Heart right ventricle (tissue), 16 donors: Measurements from ENCODE around the gene CUBN. TPM values are rescaled to one million over a fixed set of nuclear protein-coding genes. Genes with fewer than 3 reads are reported as not detected.
A peak's percentile ranks its signal among the peaks of the same experiment; 100 is the strongest.
"Not testable (repeated sequence)": the region's sequence is repeated elsewhere in the genome, so short reads cannot be mapped to it uniquely, and the experiment has no call there.

Source experiments
- ATAC-seq, 8 donors: fragments of 200-7000 bp; cut with Tn5 transposase; one replicate each; pipeline ENCODE4 v1.9.1; 2020; ENCODE audit warnings: mild to moderate bottlenecking in 8 of 8, moderate library complexity in 8 of 8, moderate number of reproducible peaks in 1 of 8
- DNase-seq, 2 donors: peaks; one replicate each; pipeline ENCODE4 v3.0.0-alpha.2; 2020
- H3K27ac ChIP-seq, 10 donors: fragments of 200-600 bp; sonication (generic) in 2 of 10; one replicate each; pipeline versions ENCODE4 v1.5.0 to v1.8.0; 2020 to 2022; ENCODE audit warnings: mild to moderate bottlenecking in 3 of 10
- H3K27me3 ChIP-seq, 7 donors: fragments of 200-600 bp; one replicate each; pipeline ENCODE4 v1.8.0; 2021 to 2022; ENCODE audit warnings: mild to moderate bottlenecking in 2 of 7
- H3K36me3 ChIP-seq, 9 donors: fragments of 200-600 bp; sonication (generic) in 1 of 9; one replicate each; pipeline versions ENCODE4 v1.5.0 to v1.8.0; 2020 to 2022; ENCODE audit warnings: mild to moderate bottlenecking in 2 of 9
- H3K4me1 ChIP-seq, 9 donors: fragments of 200-600 bp; sonication (generic) in 1 of 9; one replicate each; pipeline versions ENCODE4 v1.5.0 to v1.8.0; 2020 to 2022; ENCODE audit warnings: mild to moderate bottlenecking in 4 of 9
- H3K4me3 ChIP-seq, 10 donors: fragments of 200-600 bp; sonication (generic) in 2 of 10; one replicate each; pipeline versions ENCODE4 v1.5.0 to v1.8.0; 2020 to 2022; ENCODE audit warnings: mild to moderate bottlenecking in 7 of 10, moderate library complexity in 2 of 10
- H3K9me3 ChIP-seq, 11 donors: fragments of 200-600 bp in 10 of 11; sonication (generic) in 2 of 11; one replicate each; pipeline versions ENCODE4 v1.5.0 to v1.8.0; 2013 to 2022; ENCODE audit warnings: mild to moderate bottlenecking in 2 of 11, control low read depth in 1 of 11, moderate library complexity in 1 of 11
- CTCF ChIP-seq, 9 donors: fragments of 200-600 bp; sonication (generic) in 2 of 9; IDR thresholded peaks; one replicate each; pipeline versions ENCODE4 v1.5.0 to v1.8.0; 2021 to 2022; ENCODE audit warnings: antibody characterized with exemption in 9 of 9, mild to moderate bottlenecking in 5 of 9, moderate library complexity in 1 of 9
- WGBS, 2 donors: extraction: QIAGEN DNeasy Blood & Tissue Kit; methylation state at CpG; one replicate each; pipeline ENCODE4 v1.1.7; 2013; ENCODE audit warnings: inconsistent platforms in 1 of 2; 5-methylcytosine and 5-hydroxymethylcytosine counted together
- intact Hi-C, 10 donors: fragments of 100-400 bp; cut with DNase I; formaldehyde crosslinking; loops; one replicate each; pipeline versions ENCODE4 v1.11.1 to v1.14.2; 2022
- polyA plus RNA-seq, 2 donors: library from polyadenylated mRNA; stranded (reverse); fragments of 200-250 nt; gene quantifications; one replicate each; pipeline ENCODE4 v1.2.3, GENCODE V29; 2013
- total RNA-seq, 10 donors: library from RNA; stranded (reverse); fragmentation: NEBNext Ultra II Directional in 3 of 10; extraction: Animal tissue kit (Norgen Biotek cat#: 25700) in 3 of 10; gene quantifications; one replicate each; pipeline versions ENCODE4 v1.2.1 to v1.2.4, GENCODE V29; 2021 to 2023
- donor health status: Arrhythmogenic right ventricular cardiomyopathy.
- donor health status: ischemic (EF 13 %, LVEDD 7.1; RV severe dilation, severe dysfunction).
- donor health status: healthy with polysubstance abuse.
- donor health status: DM: no; HTN: yes; CAD: no.
- donor health status: DM: no; HTN: no; CAD: no.
- donor health status: ischemic (EF 25% LVEDD 6.9; RV normal size, moderate dysfunction).
- donor health status: ischemic (EF 25% LVEDD 5.7; RV mildly dilated, moderate dysfunction).
- donor health status: healthy.
- donor health status: DM: yes; HTN: yes; CAD: no.
- donor health status: Ischemic cardiomyopathy.
- donor health status: ischemic (EF 35%, LVEDD 5.7; RV mildly dilated, moderate dysfunction).
- donor health status: nonischemic (EF 11% LVEDD 7.7; RV severe dilation, severe dysfunction).
- donor health status: DM: yes; HTN: yes; CAD: no.
- donor health status: PGD.
- donor health status: ischemic (EF 29% LVEDD 5.4; RV normal size, mild dysfunction).
- donor health status: nonischemic (EF 23%, LVEDD 6.1; RV moderate dilation, normal function).

Gene CUBN
- total and polyA plus RNA-seq, 12 donors = 0.13 to 1.2 (median 0.42) TPM

GRCh38 chr10:17019696-17020095 lies 109.9 kb downstream of the CUBN start:
- Histone ChIP-seq H3K9me3 (peaks cover 0 to 19% (median 0%) of the 10 kb centered on the region in 11 donors), H3K27me3 (no peaks in the 10 kb centered on the region), H3K4me3 (no peak overlapping the region), H3K27ac (no peak overlapping the region), H3K4me1 (peaks cover 0 to 27% (median 9%) of the 10 kb centered on the region in 9 donors), H3K36me3 (no peaks in the 10 kb centered on the region)
- DNase-seq (no peak), ATAC-seq (no peak)
- 96% methylated on average over 5 of the region's 5 CpGs for WGBS, 2 donors
- intact Hi-C loops = loop anchor here in 1 of 10 donors (10.0 kb wide), 1 partner anchor 55 kb away; no protein-coding TSS in a partner anchor
- no peak for TF ChIP-seq CTCF (IDR thresholded peaks at IDR 0.05)

DNA sequence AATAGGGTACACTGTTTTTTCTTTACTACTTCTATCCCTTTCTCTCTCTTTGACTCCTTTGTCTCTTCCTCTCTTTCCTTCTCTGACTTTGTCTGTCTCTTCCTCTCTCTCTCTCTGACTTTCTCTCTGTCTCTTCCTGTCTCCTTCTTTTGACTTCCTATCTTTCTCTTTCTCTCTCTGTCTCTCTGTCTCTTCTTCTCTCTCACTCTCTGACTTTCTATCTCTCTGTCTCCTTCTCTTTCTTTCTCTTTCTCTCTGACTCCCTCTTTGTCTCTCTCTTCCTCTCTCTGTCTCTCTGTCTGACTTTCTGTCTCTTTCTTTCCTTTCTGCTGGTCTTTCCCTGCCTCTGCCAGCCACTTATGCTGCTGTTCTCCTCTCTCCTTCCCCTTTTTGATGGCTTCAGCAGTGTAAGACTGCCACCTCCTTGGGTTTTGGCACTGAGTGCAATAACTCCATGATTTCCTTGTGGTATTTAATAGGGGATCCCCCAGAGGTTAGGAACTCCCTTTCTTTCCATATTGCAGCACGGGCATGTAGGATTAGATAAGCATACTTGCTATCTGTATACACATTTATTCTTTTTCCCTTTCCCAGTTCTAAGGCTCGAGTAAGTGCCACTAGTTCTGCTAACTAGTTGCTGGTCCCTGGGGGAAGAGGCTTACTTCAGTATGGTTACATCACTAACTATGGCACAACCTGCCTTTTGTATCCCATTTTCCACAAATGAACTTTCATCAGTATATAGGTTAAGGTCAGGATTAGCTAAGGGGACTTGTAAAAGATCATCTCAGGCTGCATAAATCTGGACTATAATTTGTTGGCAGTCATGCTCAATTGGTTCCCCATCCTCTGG lies 116.3 kb downstream of the CUBN start:
- intact Hi-C loops, H3K9me3 ChIP-seq, H3K27me3 ChIP-seq, ATAC-seq, H3K4me3 ChIP-seq, H3K36me3 ChIP-seq, DNase-seq: not testable (repeated sequence)
- peaks cover 14 to 47% (median 25%) of the 10 kb centered on the region in 9 donors for H3K4me1 ChIP-seq
- WGBS, 2 donors = 47 to 50% methylated on average over 2 of the region's 2 CpGs
- H3K27ac ChIP-seq = peak overlapping the region in 6 of 10 donors; percentile 25 to 69 (median 38)

DNA sequence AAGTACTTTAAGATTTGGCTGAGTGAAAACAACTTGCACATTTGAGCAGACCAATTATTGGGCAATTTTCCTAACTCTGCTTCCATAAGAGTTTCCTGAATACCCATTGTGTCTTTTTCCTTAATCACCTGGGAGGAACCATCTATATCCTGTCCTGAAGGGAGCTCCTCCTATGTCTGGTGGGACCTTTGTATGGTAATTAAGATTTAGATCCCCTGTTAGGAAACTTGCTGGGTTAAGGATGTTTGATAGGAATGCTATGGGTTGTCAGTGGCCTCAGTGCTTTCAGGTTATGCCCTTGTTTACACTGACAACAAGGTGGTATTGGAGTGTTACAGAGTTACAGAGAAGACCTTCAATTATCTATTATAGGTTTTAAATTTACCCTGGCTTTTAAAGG lies 116.9 kb downstream of the CUBN start:
- peak overlapping the region in 6 of 10 donors; percentile 25 to 69 (median 38) for H3K27ac ChIP-seq

DNA sequence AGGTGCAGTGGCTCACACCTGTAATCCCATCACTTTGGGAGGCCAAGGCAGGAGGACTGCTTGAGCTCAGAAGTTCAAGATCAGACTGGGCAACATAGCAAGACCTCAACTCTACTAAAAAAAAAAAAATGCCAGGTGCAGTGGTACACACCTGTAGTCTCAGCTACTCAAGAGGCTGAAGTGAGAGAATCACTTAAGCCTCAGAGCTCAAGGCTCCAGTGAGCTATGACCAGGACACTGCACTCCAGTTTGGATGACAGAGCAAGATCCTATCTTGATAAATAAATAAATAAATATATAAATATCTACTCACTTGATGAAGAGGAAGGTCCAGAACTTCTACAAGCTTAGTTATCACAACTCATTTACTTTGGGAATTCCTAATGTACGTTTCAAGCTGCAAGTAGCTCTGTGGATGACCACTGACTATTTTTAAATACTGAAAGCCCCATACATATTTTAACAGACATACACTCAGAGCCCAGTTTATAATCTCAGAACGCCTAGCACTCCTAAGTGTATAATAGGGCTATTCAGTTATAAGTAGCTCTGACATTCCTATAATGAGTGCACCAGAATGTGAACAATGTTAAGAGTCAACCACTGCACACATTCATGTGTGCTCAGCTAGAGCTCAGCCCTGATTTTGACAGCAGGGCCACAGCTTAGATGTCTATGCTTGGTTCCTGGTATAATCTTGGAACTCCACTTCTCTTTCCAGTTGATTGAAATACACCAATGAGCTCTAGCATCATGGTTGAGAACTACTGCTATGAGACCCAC lies 119.1 kb downstream of the CUBN start:
- 38 to 56% methylated on average over 2 of the region's 2 CpGs for WGBS, 2 donors
- no peak for ATAC-seq
- TF ChIP-seq CTCF (IDR thresholded peaks at IDR 0.05) = no peak
- no peak for DNase-seq
- intact Hi-C loops = no loop called here
- Histone ChIP-seq H3K9me3 (peaks cover 0 to 7% (median 0%) of the 10 kb centered on the region in 11 donors), H3K27ac (peak overlapping the region in 8 of 10 donors; percentile 15 to 81 (median 68)), H3K36me3 (no peaks in the 10 kb centered on the region), H3K27me3 (no peaks in the 10 kb centered on the region), H3K4me1 (peaks cover 22 to 69% (median 37%) of the 10 kb centered on the region in 9 donors), H3K4me3 (no peak overlapping the region)

More for the DNA sequence above, 116.9 kb downstream of the CUBN start:
- DNase-seq, H3K9me3 ChIP-seq, intact Hi-C loops, H3K27me3 ChIP-seq, ATAC-seq, H3K4me3 ChIP-seq, H3K36me3 ChIP-seq: not testable (repeated sequence)
- peaks cover 16 to 52% (median 27%) of the 10 kb centered on the region in 9 donors for H3K4me1 ChIP-seq

- Histone ChIP-seq H3K4me1 (peaks cover 22 to 69% (median 37%) of the 10 kb centered on the region in 9 donors), H3K4me3 (no peak overlapping the region), H3K36me3 (no peaks in the 10 kb centered on the region), H3K27me3 (no peaks in the 10 kb centered on the region), H3K9me3 (peaks cover 0 to 8% (median 0%) of the 10 kb centered on the region in 11 donors), H3K27ac (peak overlapping the region; percentile 15 to 81 (median 73))
- no peak for DNase-seq
- peak; percentile 20 to 68 (median 54) for ATAC-seq
- TF ChIP-seq CTCF (IDR thresholded peaks at IDR 0.05) = no peak
- intact Hi-C loops = loop anchor here in 4 of 10 donors (5.0 to 10.0 kb wide), 3 partner anchors 216 to 223 kb away; partner anchors contain the start of gene VIM (in 3 of the 4)
- 50 to 52% methylated on average over 3 of the region's 3 CpGs for WGBS, 2 donors
Observed at GRCh38 chr10:17009212-17009700, 120.4 kb downstream of the CUBN start.
